HEK293T (cell line): ENCODE measurements around the gene CERS3.

Experiments used
- CTCF ChIA-PET: fragments of 350-600 bp; formaldehyde crosslinking; extraction: SDS; loops from one replicate; lab custom pipeline; 2021; ENCODE audit warnings: antibody characterized with exemption, inconsistent platforms; lab: Yijun Ruan, JAX
- POLR2A ChIA-PET: fragments of 350-600 bp; formaldehyde crosslinking; extraction: SDS; loops from one replicate; lab custom pipeline; 2020; ENCODE audit warnings: antibody characterized with exemption, inconsistent platforms; lab: Yijun Ruan, JAX
- DNase-seq: peaks from one replicate; pipeline ENCODE4 v3.0.0; 2012; ENCODE audit warnings: mixed read lengths; ENCODE audit errors: extremely low spot score
- ARNT ChIP-seq: fragments of 450-650 bp; IDR thresholded peaks from 2 replicates; pipeline ENCODE4 v1.6.1; 2017; ENCODE audit warnings: mild to moderate bottlenecking
- BHLHE40 ChIP-seq: fragments of 450-650 bp; IDR thresholded peaks from 2 replicates; pipeline ENCODE4 v1.6.1; 2016; ENCODE audit warnings: mild to moderate bottlenecking, moderate library complexity, borderline replicate concordance
- CTBP1 ChIP-seq: fragments of 450-650 bp; IDR thresholded peaks from 2 replicates; pipeline ENCODE4 v1.6.1; 2016; ENCODE audit warnings: borderline replicate concordance
- ELF4 ChIP-seq: fragments of 450-650 bp; IDR thresholded peaks from 2 replicates; pipeline ENCODE4 v1.6.1; 2017; ENCODE audit warnings: antibody characterized with exemption
- FOXA1 ChIP-seq: fragments of 450-650 bp; IDR thresholded peaks from 2 replicates; pipeline ENCODE4 v1.6.1; 2016; ENCODE audit warnings: mild to moderate bottlenecking
- FOXK2 ChIP-seq: fragments of 450-650 bp; IDR thresholded peaks from 2 replicates; pipeline ENCODE4 v1.6.1; 2016; ENCODE audit warnings: mild to moderate bottlenecking
- FOXM1 ChIP-seq: fragments of 450-650 bp; IDR thresholded peaks from 2 replicates; pipeline ENCODE4 v1.6.1; 2017; ENCODE audit warnings: mild to moderate bottlenecking, borderline replicate concordance
- HDGF ChIP-seq: fragments of 450-650 bp; IDR thresholded peaks from 2 replicates; pipeline ENCODE4 v1.6.1; 2017; ENCODE audit warnings: antibody characterized with exemption, borderline replicate concordance
- L3MBTL2 ChIP-seq: fragments of 450-650 bp; conservative IDR thresholded peaks from 2 replicates; pipeline ENCODE4 v1.6.1; 2016; ENCODE audit warnings: mild to moderate bottlenecking
- LEF1 ChIP-seq: fragments of 450-650 bp; IDR thresholded peaks from 2 replicates; pipeline ENCODE4 v1.6.1; 2017; ENCODE audit warnings: mild to moderate bottlenecking, borderline replicate concordance
- NFRKB ChIP-seq: fragments of 450-650 bp; IDR thresholded peaks from 2 replicates; pipeline ENCODE4 v1.6.1; 2016; ENCODE audit warnings: mild to moderate bottlenecking, moderate library complexity
- PKNOX1 ChIP-seq: fragments of 450-650 bp; IDR thresholded peaks from 2 replicates; pipeline ENCODE4 v1.6.1; 2016
- SP1 ChIP-seq: fragments of 450-650 bp; IDR thresholded peaks from 2 replicates; pipeline ENCODE4 v1.6.1; 2017
- SUZ12 ChIP-seq: fragments of 450-650 bp; IDR thresholded peaks from 2 replicates; pipeline ENCODE4 v1.6.1; 2016; ENCODE audit warnings: mild to moderate bottlenecking
- TARDBP ChIP-seq: fragments of 450-650 bp; IDR thresholded peaks from 2 replicates; pipeline ENCODE4 v1.6.1; 2016
- ZNF384 ChIP-seq: fragments of 450-650 bp; IDR thresholded peaks from 2 replicates; pipeline ENCODE4 v1.6.1; 2016

Gene CERS3

GRCh38 chr15:100373942-100374341 is 154.8 kb downstream of the CERS3 start:
- ChIA-PET POLR2A (no interaction called here), CTCF (no interaction called here)
- TF ChIP-seq SUZ12 = no peak
- no peak for TF ChIP-seq BHLHE40
- no peak for TF ChIP-seq NFRKB
- TF ChIP-seq ZNF384 = no peak
- TF ChIP-seq FOXA1 = no peak
- no peak for TF ChIP-seq L3MBTL2
- no peak for TF ChIP-seq SP1
- no peak for TF ChIP-seq TARDBP
- TF ChIP-seq FOXM1 = no peak
- TF ChIP-seq ARNT = no peak
- TF ChIP-seq LEF1 = no peak
- TF ChIP-seq CTBP1 = no peak
- TF ChIP-seq FOXK2 = no peak
- DNase-seq = no peak

DNA sequence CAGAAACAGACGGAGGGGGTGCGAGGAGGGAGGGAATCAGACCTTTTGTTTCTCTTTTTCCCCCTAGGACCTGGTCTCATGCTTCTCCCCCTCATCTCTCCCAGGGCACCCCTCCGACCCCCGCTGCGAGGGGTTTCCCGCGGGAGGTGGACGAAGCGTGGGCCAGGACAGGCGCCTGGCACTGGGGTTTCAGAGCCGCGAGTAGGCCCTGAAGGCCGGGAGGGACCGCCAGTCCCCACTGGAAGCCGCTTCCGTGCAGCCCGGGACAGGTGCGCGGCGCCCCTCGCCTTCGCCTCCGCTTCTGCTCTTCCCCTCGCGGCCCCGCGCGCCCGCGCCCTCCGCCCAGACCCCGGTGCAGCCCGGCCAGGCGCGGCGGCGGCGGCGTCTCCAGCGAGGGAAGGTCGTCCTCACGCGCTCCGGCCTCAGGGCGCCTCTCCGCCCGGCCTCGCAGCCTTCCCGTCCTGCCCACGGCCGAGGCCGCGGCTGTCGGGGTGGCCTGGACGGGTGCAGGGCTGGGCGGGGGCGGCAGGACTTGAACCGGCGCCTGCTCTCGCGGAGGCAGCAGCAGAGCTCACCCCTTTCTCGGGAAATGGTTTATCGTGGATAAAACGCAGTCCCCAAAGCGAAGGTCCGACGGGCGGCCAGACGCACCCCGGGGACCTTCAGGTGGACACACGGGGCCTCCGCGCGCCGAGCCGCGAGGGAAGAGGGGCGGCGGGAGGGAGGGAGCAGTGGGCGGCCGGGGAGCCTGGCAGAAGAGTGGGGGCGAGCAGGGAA is 155.4 kb downstream of the CERS3 start:
- TF ChIP-seq CTBP1 = no peak
- TF ChIP-seq NFRKB = no peak
- no peak for TF ChIP-seq SP1
- no peak for TF ChIP-seq ZNF384
- no peak for TF ChIP-seq FOXK2
- TF ChIP-seq L3MBTL2 = no peak
- no peak for TF ChIP-seq FOXM1
- TF ChIP-seq ELF4 = no peak
- no peak for TF ChIP-seq LEF1
- TF ChIP-seq HDGF = no peak
- TF ChIP-seq SUZ12 = no peak
- CTCF ChIA-PET = no interaction called here
- no peak for DNase-seq
- POLR2A ChIA-PET = no interaction called here

DNA sequence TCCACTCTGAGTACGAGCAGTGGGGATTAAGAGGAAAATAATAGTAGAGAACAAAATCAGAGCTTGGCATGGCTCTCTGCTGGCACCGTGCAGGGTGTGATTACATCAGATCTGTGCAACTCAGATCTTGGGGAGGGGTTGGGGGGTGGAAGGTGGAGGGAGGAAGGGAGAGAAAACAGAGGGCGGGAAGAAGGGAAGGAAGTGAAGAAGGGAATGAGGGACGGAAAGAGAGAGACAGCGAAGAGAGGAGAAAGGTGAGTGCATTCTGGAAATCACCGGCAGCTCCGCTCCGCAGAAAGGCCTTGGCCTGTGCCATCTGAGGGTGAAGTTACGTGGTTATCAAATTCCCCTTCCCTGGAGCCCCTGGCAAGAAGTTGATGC is 156.0 kb downstream of the CERS3 start:
- CTCF ChIA-PET = no interaction called here
- DNase-seq = no peak
- POLR2A ChIA-PET = no interaction called here
- no peak for TF ChIP-seq FOXM1
- TF ChIP-seq BHLHE40 = no peak
- no peak for TF ChIP-seq FOXA1
- TF ChIP-seq SP1 = no peak
- TF ChIP-seq SUZ12 = no peak

GRCh38 chr15:100355342-100355741 is 173.4 kb downstream of the CERS3 start:
- ChIA-PET CTCF (interaction anchor here (1.2 kb wide), 1 partner anchor 16 kb away, joined by 5 read pairs; no protein-coding TSS in a partner anchor), POLR2A (no interaction called here)
- no peak for TF ChIP-seq SUZ12
- no peak for TF ChIP-seq BHLHE40
- no peak for TF ChIP-seq SP1
- no peak for TF ChIP-seq HDGF
- TF ChIP-seq FOXK2 = no peak
- no peak for TF ChIP-seq TARDBP
- no peak for TF ChIP-seq PKNOX1
- TF ChIP-seq LEF1 = no peak
- no peak for TF ChIP-seq L3MBTL2
- TF ChIP-seq NFRKB = no peak
- no peak for TF ChIP-seq CTBP1
- no peak for TF ChIP-seq ARNT
- no peak for TF ChIP-seq ELF4
- TF ChIP-seq ZNF384 = no peak
- no peak for TF ChIP-seq FOXA1
- no peak for DNase-seq

DNA sequence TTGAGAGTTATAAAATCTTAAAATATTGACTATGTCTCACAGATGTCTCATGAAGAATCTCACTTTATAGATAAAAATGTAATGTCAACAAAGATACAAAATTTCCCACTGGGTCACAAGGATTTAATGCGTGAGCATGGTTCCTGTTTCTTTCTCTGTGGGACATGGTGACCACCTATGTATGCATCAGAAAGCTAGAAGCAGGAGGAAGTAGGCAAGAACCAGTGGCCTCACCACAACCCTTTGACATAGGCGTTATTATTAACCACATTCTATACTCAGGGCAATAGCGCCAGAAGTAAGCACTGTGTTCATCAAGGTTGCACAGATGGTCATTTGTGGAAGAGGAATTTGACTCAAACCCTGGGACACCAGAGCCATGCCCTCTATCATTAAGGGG is 175.3 kb downstream of the CERS3 start:
- TF ChIP-seq ZNF384 (no peak), CTBP1 (no peak), ELF4 (no peak), ARNT (no peak), FOXA1 (no peak), SUZ12 (no peak), LEF1 (no peak), BHLHE40 (no peak), PKNOX1 (no peak), TARDBP (no peak), SP1 (no peak), HDGF (no peak), NFRKB (no peak), L3MBTL2 (no peak), FOXM1 (no peak), FOXK2 (no peak)
- DNase-seq = no peak
- ChIA-PET CTCF (no interaction called here), POLR2A (no interaction called here)

DNA sequence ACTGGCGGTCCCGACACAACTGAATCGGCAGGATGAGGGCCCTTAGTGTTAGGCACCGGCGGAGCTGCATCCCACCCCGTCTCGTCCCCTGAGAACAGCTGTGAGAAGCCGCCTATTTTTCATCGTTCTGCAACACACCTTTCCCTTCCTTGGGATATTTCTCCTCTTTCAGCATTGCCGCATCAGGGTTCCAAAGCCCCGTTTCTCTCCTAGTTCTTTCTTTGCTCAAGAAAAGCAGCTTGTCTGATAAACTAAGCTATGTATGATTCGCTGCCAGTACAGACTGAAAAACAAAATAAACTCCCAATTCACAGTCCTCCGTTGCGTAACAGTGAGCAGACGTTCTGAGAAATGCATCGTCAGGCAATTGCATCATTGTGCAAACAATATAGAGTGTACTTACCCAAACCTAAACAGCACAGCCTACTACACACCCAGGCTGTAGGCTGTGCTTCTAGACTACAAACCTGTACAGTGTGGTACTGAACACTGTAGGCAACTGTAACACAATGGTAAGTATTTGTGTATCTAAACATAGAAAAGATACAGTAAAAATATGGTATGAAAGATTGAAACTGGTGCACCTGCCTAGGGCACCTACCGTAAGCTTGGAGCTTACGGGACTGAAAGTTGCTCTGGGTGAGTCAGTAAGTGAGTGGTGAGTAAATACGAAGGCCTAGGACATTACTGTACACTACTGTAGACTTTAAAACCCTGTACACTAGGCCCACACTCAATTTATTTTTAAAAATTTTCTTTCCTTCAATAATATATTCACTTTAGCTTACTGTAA is 178.1 kb downstream of the CERS3 start:
- TF ChIP-seq NFRKB (no peak), PKNOX1 (no peak), HDGF (no peak), TARDBP (no peak), SP1 (no peak), ZNF384 (no peak), CTBP1 (no peak), FOXM1 (no peak)
- POLR2A ChIA-PET = interaction anchor here (1.1 to 1.3 kb wide), 2 partner anchors 252 to 658 kb away, joined by 3 to 11 read pairs; partner anchors contain the start of genes ASB7 and LINS1
- no peak for DNase-seq
- CTCF ChIA-PET = interaction anchor here (0.5 to 3.9 kb wide), 10 partner anchors 8 to 902 kb away, joined by 3 to 36 read pairs (median 4); partner anchors contain the start of genes ADAMTS17 and CHSY1
